Type B pancreatic cell (in vitro differentiated cells): ENCODE measurements around the gene TOR1AIP2. TPM values are rescaled to one million over a fixed set of nuclear protein-coding genes. Genes with fewer than 3 reads are reported as not detected.

Experiments
- DNase-seq: peaks from one replicate; pipeline ENCODE4 v3.0.0; 2021; ENCODE audit warnings: mixed read lengths; ENCODE audit not compliant: unreplicated experiment; ENCODE audit errors: extremely low spot score
- H3K27ac Mint-ChIP-seq: 2 replicates; pipeline ENCODE4 v1.8.0; 2021; ENCODE audit warnings: mild to moderate bottlenecking, mixed read lengths
- H3K27me3 Mint-ChIP-seq: 2 replicates; pipeline ENCODE4 v1.8.0; 2021; ENCODE audit warnings: mixed read lengths
- H3K36me3 Mint-ChIP-seq: 2 replicates; pipeline ENCODE4 v1.8.0; 2021; ENCODE audit warnings: mixed read lengths
- H3K4me1 Mint-ChIP-seq: one replicate; pipeline ENCODE4 v1.8.0; 2021; ENCODE audit warnings: mixed read lengths; ENCODE audit not compliant: unreplicated experiment
- H3K4me3 Mint-ChIP-seq: 2 replicates; pipeline ENCODE4 v1.8.0; 2021; ENCODE audit warnings: mild to moderate bottlenecking, mixed read lengths
- H3K9me3 Mint-ChIP-seq: 2 replicates; pipeline ENCODE4 v1.8.0; 2021; ENCODE audit warnings: mixed read lengths
- total RNA-seq: library from RNA; stranded (reverse); gene quantifications from 2 replicates; pipeline ENCODE4 v1.2.1, GENCODE V29; 2021; ENCODE audit warnings: low replicate concordance
- TF ChIP-seq, protein P1 (sequence below): fragments of 200-600 bp; sonication (generic); conservative IDR thresholded peaks from 2 replicates; pipeline ENCODE4 v1.5.0; 2021; ENCODE audit warnings: antibody characterized with exemption, mild to moderate bottlenecking

Gene TOR1AIP2
- total RNA-seq, 1 donor from 2014 or later = 90.6 TPM

DNA sequence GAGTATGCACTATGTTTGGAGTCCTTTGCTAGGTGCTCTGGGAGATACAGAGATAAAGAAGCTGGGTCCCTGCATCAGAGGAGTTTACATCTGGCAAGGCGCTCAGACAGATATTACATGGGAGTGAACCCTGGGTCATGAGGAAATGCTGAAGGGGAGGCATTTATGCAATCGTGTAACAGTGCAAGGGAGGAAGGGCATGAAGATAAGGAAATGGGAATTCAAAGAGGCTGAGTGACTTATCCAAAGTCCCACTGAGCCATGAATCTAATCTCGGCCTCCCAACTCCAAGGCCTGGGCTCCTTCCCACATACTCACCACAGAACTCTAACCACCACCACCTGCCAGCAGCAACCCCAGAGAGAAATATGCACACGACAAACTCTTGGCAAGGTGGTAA lies 82.9 kb downstream of the TOR1AIP2 start:
- Mint-ChIP-seq H3K9me3 (no peaks in the 10 kb centered on the region), H3K36me3 (no peaks in the 10 kb centered on the region), H3K4me3 (no peak overlapping the region), H3K4me1 (peaks cover 5% of the 10 kb centered on the region), H3K27me3 (peaks cover 10% of the 10 kb centered on the region), H3K27ac (no peak overlapping the region)
- TF ChIP-seq, protein P1, sequence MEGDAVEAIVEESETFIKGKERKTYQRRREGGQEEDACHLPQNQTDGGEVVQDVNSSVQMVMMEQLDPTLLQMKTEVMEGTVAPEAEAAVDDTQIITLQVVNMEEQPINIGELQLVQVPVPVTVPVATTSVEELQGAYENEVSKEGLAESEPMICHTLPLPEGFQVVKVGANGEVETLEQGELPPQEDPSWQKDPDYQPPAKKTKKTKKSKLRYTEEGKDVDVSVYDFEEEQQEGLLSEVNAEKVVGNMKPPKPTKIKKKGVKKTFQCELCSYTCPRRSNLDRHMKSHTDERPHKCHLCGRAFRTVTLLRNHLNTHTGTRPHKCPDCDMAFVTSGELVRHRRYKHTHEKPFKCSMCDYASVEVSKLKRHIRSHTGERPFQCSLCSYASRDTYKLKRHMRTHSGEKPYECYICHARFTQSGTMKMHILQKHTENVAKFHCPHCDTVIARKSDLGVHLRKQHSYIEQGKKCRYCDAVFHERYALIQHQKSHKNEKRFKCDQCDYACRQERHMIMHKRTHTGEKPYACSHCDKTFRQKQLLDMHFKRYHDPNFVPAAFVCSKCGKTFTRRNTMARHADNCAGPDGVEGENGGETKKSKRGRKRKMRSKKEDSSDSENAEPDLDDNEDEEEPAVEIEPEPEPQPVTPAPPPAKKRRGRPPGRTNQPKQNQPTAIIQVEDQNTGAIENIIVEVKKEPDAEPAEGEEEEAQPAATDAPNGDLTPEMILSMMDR = no peak
- DNase-seq = no peak

DNA sequence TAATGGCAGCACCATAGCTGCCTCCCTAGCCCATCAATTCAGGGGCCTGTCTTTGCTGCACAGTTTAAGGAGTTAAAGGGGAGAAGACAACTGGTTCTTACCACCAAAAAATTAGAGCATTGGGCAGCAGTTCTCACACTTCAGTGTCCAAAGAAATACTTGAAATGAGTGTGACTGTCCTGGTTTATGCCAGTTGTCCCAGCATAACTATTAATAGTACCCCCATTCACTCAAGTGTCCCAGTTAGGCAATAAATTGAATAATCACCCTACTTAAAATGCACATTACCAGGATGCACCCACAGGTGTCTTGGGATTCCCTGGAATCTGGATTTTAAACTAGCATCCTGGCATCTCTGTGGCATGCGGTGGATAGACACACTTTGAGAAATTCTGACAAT lies 83.5 kb downstream of the TOR1AIP2 start:
- no peaks in the 10 kb centered on the region for H3K36me3 Mint-ChIP-seq
- H3K4me3 Mint-ChIP-seq = no peak overlapping the region
- DNase-seq = no peak

DNA sequence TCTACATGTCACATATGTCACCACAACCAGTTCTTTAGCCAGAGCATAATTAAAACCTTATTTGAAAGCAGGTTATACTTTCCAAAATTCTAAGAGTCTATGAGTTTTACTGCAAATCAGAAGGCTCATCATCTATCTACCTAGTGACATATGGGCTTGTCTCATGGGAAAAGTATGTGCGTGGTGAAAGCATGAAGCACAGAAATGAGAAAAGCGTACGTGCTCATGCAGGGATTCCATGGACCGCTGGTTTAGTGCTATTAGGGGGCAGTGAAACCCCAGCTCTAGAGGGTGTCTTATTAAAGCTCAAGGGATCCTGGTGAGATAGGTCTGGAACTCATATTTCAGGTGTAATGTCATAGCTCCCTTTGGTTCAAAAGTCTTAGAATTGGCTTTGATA lies 84.3 kb downstream of the TOR1AIP2 start:
- Mint-ChIP-seq H3K36me3 (no peaks in the 10 kb centered on the region), H3K9me3 (no peaks in the 10 kb centered on the region), H3K4me3 (no peak overlapping the region), H3K4me1 (peaks cover 7% of the 10 kb centered on the region), H3K27ac (no peak overlapping the region), H3K27me3 (peaks cover 4% of the 10 kb centered on the region)
- DNase-seq = no peak
- TF ChIP-seq, protein P1 = no peak

More for the DNA sequence above, 83.5 kb downstream of the TOR1AIP2 start:
- no peak overlapping the region for H3K27ac Mint-ChIP-seq
- TF ChIP-seq, protein P1 = no peak
- H3K4me1 Mint-ChIP-seq = peaks cover 5% of the 10 kb centered on the region
- H3K9me3 Mint-ChIP-seq = no peaks in the 10 kb centered on the region
- H3K27me3 Mint-ChIP-seq = peaks cover 7% of the 10 kb centered on the region

Other genes with a start within 250 kb of the TOR1AIP2 start
- gene FAM163A, start 134.5 kb downstream of the TOR1AIP2 start, total RNA-seq = 1.4 and 2.5 TPM in 2 replicates
- gene TOR1AIP1, start 4.5 kb upstream of the TOR1AIP2 start, total RNA-seq = 22.7 and 25.8 TPM in 2 replicates
- 41.3 and 41.5 TPM in 2 replicates for gene CEP350, start 77.0 kb upstream of the TOR1AIP2 start, total RNA-seq